Loucy (cell line): ENCODE results near the gene TCL1A.
A peak's percentile ranks its signal among the peaks of the same experiment; 100 is the strongest.
"Not testable (repeated sequence)": the region's sequence is repeated elsewhere in the genome, so short reads cannot be mapped to it uniquely, and the experiment has no call there.

ENCODE experiments used
- H2AFZ ChIP-seq: fragments of 200-600 bp; sonication (generic); 2 replicates; pipeline ENCODE4 v1.6.0; 2016; ENCODE audit warnings: antibody characterized with exemption, mild to moderate bottlenecking, low read length, moderate library complexity
- H3F3A ChIP-seq: fragments of 200-600 bp; 2 replicates; pipeline ENCODE4 v1.6.0; 2016; ENCODE audit warnings: antibody characterized with exemption, low read depth, mild to moderate bottlenecking
- H3K27me3 ChIP-seq: fragments of 200-600 bp; sonication (generic); 2 replicates; pipeline ENCODE4 v1.6.1; 2014; ENCODE audit warnings: low read length, mild to moderate bottlenecking; ENCODE audit not compliant: insufficient read depth, poor library complexity, severe bottlenecking
- H3K36me3 ChIP-seq: fragments of 200-600 bp; sonication (generic); 2 replicates; pipeline ENCODE4 v1.6.1; 2016; ENCODE audit warnings: low read length; ENCODE audit not compliant: insufficient read depth
- H3K4me1 ChIP-seq: fragments of 200-600 bp; sonication (generic); 2 replicates; pipeline ENCODE4 v1.5.1; 2014; ENCODE audit warnings: low read length, mild to moderate bottlenecking; ENCODE audit not compliant: insufficient read depth, poor library complexity, severe bottlenecking
- H3K4me2 ChIP-seq: fragments of 200-600 bp; sonication (generic); 2 replicates; pipeline ENCODE4 v1.6.0; 2014; ENCODE audit warnings: antibody characterized with exemption, low read length, low read depth, mild to moderate bottlenecking; ENCODE audit not compliant: poor library complexity, severe bottlenecking
- H3K4me3 ChIP-seq: fragments of 200-600 bp; sonication (generic); 2 replicates; pipeline ENCODE4 v1.5.1; 2014; ENCODE audit warnings: low read length, mild to moderate bottlenecking, mixed read lengths; ENCODE audit not compliant: poor library complexity, severe bottlenecking
- H3K79me2 ChIP-seq: fragments of 200-600 bp; sonication (generic); 2 replicates; pipeline ENCODE4 v1.6.1; 2014; ENCODE audit warnings: low read length; ENCODE audit not compliant: insufficient read depth
- H3K9ac ChIP-seq: fragments of 200-600 bp; sonication (generic); 2 replicates; pipeline ENCODE4 v1.6.0; 2014; ENCODE audit warnings: mild to moderate bottlenecking, low read depth, low read length, moderate library complexity; ENCODE audit not compliant: poor library complexity, severe bottlenecking
- H3K9me2 ChIP-seq: fragments of 200-600 bp; sonication (generic); replicated peaks from 2 replicates; pipeline ENCODE4 v1.6.1; 2016; ENCODE audit warnings: low read depth, low read length, mixed read lengths
- H3K9me3 ChIP-seq: fragments of 200-600 bp; sonication (generic); 2 replicates; pipeline ENCODE4 v1.6.1; 2014; ENCODE audit warnings: mild to moderate bottlenecking, antibody characterized with exemption, low read length, low read depth; ENCODE audit not compliant: insufficient read depth
- H4K20me1 ChIP-seq: fragments of 200-600 bp; sonication (generic); 2 replicates; pipeline ENCODE4 v1.6.0; 2014; ENCODE audit warnings: antibody characterized with exemption, low read length, mild to moderate bottlenecking; ENCODE audit not compliant: insufficient read depth, poor library complexity, severe bottlenecking
- EZH2phosphoT487 ChIP-seq: fragments of 200-600 bp; IDR thresholded peaks from 2 replicates; pipeline ENCODE4 v1.6.1; 2018; ENCODE audit warnings: antibody characterized with exemption, mild to moderate bottlenecking, moderate library complexity, borderline replicate concordance
- TF ChIP-seq, protein P1 (sequence below): fragments of 200-600 bp; sonication (generic); conservative IDR thresholded peaks from 2 replicates; pipeline ENCODE4 v1.5.1; 2014; ENCODE audit warnings: mild to moderate bottlenecking, antibody characterized with exemption, low read length

The TCL1A gene

GRCh38 chr14:95666450-95666849 is 47.5 kb downstream of the TCL1A start:
- no peak overlapping the region for H2AFZ ChIP-seq
- no peak overlapping the region for H3K4me3 ChIP-seq
- H4K20me1 ChIP-seq, result no peaks in the 10 kb centered on the region
- peak overlapping the region; percentile 61 for H3K4me2 ChIP-seq
- H3K27me3 ChIP-seq, result no peaks in the 10 kb centered on the region
- no peaks in the 10 kb centered on the region for H3F3A ChIP-seq
- H3K9ac ChIP-seq, result peak overlapping the region; percentile 45
- peaks cover 35% of the 10 kb centered on the region for H3K4me1 ChIP-seq
- TF ChIP-seq, protein P1, sequence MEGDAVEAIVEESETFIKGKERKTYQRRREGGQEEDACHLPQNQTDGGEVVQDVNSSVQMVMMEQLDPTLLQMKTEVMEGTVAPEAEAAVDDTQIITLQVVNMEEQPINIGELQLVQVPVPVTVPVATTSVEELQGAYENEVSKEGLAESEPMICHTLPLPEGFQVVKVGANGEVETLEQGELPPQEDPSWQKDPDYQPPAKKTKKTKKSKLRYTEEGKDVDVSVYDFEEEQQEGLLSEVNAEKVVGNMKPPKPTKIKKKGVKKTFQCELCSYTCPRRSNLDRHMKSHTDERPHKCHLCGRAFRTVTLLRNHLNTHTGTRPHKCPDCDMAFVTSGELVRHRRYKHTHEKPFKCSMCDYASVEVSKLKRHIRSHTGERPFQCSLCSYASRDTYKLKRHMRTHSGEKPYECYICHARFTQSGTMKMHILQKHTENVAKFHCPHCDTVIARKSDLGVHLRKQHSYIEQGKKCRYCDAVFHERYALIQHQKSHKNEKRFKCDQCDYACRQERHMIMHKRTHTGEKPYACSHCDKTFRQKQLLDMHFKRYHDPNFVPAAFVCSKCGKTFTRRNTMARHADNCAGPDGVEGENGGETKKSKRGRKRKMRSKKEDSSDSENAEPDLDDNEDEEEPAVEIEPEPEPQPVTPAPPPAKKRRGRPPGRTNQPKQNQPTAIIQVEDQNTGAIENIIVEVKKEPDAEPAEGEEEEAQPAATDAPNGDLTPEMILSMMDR, result no peak
- H3K9me3 ChIP-seq, result no peaks in the 10 kb centered on the region
- no peaks in the 10 kb centered on the region for H3K36me3 ChIP-seq
- no peaks in the 10 kb centered on the region for H3K9me2 ChIP-seq
- no peaks in the 10 kb centered on the region for H3K79me2 ChIP-seq

- not testable (repeated sequence) for H3K9me3 ChIP-seq, H3K27me3 ChIP-seq, H4K20me1 ChIP-seq, H3K4me2 ChIP-seq, H3F3A ChIP-seq, H3K4me3 ChIP-seq, H3K36me3 ChIP-seq, H3K9ac ChIP-seq, H3K79me2 ChIP-seq, H3K9me2 ChIP-seq, H2AFZ ChIP-seq
- H3K4me1 ChIP-seq, result peaks cover 35% of the 10 kb centered on the region
- TF ChIP-seq, protein P1, result peak; percentile 45
Measured at GRCh38 chr14:95665530-95665929, 48.4 kb downstream of the TCL1A start.

- no peak overlapping the region for H3K4me3 ChIP-seq
- H3F3A ChIP-seq, result no peaks in the 10 kb centered on the region
Measured at GRCh38 chr14:95664546-95664945, 49.4 kb downstream of the TCL1A start.

More at GRCh38 chr14:95664546-95664945, 49.4 kb downstream of the TCL1A start:
- no peaks in the 10 kb centered on the region for H3K27me3 ChIP-seq
- no peaks in the 10 kb centered on the region for H3K79me2 ChIP-seq
- no peak overlapping the region for H3K9ac ChIP-seq
- H3K9me3 ChIP-seq, result no peaks in the 10 kb centered on the region
- H4K20me1 ChIP-seq, result no peaks in the 10 kb centered on the region
- H3K4me1 ChIP-seq, result peaks cover 30% of the 10 kb centered on the region
- TF ChIP-seq, protein P1, result no peak
- TF ChIP-seq EZH2phosphoT487, result no peak
- H3K4me2 ChIP-seq, result no peak overlapping the region
- H2AFZ ChIP-seq, result no peak overlapping the region
- H3K36me3 ChIP-seq, result no peaks in the 10 kb centered on the region
- no peaks in the 10 kb centered on the region for H3K9me2 ChIP-seq
